Mucosa of descending colon (tissue), 3 donors: Measurements from ENCODE around the gene PHLPP1. TPM values are rescaled to one million over a fixed set of nuclear protein-coding genes. Genes with fewer than 3 reads are reported as not detected.
A peak's percentile ranks its signal among the peaks of the same experiment; 100 is the strongest.

Experiments used
- ATAC-seq: fragments of 200-7000 bp; cut with Tn5 transposase; one replicate; pipeline ENCODE4 v1.9.1; 2020; ENCODE audit warnings: mild to moderate bottlenecking, moderate library complexity
- DNase-seq, 3 donors: peaks; one replicate each; pipeline ENCODE4 v3.0.0-alpha.2; 2020
- H3K36me3 ChIP-seq: fragments of 200-600 bp; one replicate; pipeline ENCODE4 v1.8.0; 2021; ENCODE audit warnings: low read depth, mild to moderate bottlenecking
- H3K4me1 ChIP-seq: fragments of 200-600 bp; one replicate; pipeline ENCODE4 v1.8.0; 2021; ENCODE audit warnings: low read depth, mild to moderate bottlenecking
- H3K4me3 ChIP-seq: fragments of 200-600 bp; one replicate; pipeline ENCODE4 v1.8.0; 2021; ENCODE audit warnings: mild to moderate bottlenecking
- H3K9me3 ChIP-seq: fragments of 200-600 bp; one replicate; pipeline ENCODE4 v1.8.0; 2021; ENCODE audit warnings: mild to moderate bottlenecking
- CTCF ChIP-seq: fragments of 200-600 bp; IDR thresholded peaks from one replicate; pipeline ENCODE4 v1.8.0; 2022; ENCODE audit warnings: antibody characterized with exemption, mild to moderate bottlenecking
- intact Hi-C, 2 donors: fragments of 100-400 bp; cut with DNase I in 1 of 2; cut with micrococcal nuclease in 1 of 2; formaldehyde crosslinking; loops; one replicate each; pipeline versions ENCODE4 v1.11.0 to v1.11.1; 2022; cut with DNase I, micrococcal nuclease
- long read RNA-seq, 2 donors: library from polyadenylated mRNA; unstranded; transcript quantifications; one replicate each; pipeline ENCODE4 v2.0.0, GENCODE V29; 2019 to 2021
- total RNA-seq, 3 donors: library from RNA; stranded (reverse); fragmentation: NEBNext Ultra II Directional in 2 of 3; extraction: Animal tissue kit (Norgen Biotek cat#: 25700) in 2 of 3; gene quantifications; one replicate each; pipeline versions ENCODE4 v1.2.1 to v1.2.4, GENCODE V29; 2021 to 2023
- donor health status: DM: no; HTN: no; CAD: no; lungs with moderate emphysema.
- donor health status: DM: no; HTN: no; CAD: no.
- donor health status: DM: no; HTN: yes; CAD: no.

Gene PHLPP1
- 10 to 100 TPM; 17.9 to 28.9 (median 19.7) TPM for total RNA-seq
- long read RNA-seq, donor 1, full-length matches to known transcripts: 3 of 15 reads
- long read RNA-seq, donor 1, partial matches to known transcripts: 9 of 15 reads
- long read RNA-seq, donor 1, other reads (novel, unspliced or antisense): 3 of 15 reads
- long read RNA-seq, donor 2, partial matches to known transcripts: 0 of 2 reads
- long read RNA-seq, donor 2, other reads (novel, unspliced or antisense): 2 of 2 reads

- peaks cover 21% of the 10 kb centered on the region for H3K4me1 ChIP-seq
- intact Hi-C loops: loop anchor here in 1 of 2 donors (10.0 kb wide), 1 partner anchor 259 kb away; no protein-coding TSS in a partner anchor
- DNase-seq: no peak
- TF ChIP-seq CTCF: no peak
- H3K9me3 ChIP-seq: no peaks in the 10 kb centered on the region
- H3K4me3 ChIP-seq: peak within 1 kb of the TSS; percentile 57
- H3K36me3 ChIP-seq: peaks cover 4% of the 10 kb centered on the region
- ATAC-seq: no peak
Observed at GRCh38 chr18:62715436-62715758, at the start of gene PHLPP1. PHLPP1 (plus strand) TSS chr18:62715541; CDS start chr18:62715684, 143 bp downstream.

GRCh38 chr18:62669225-62669624 lies 46.1 kb upstream of the PHLPP1 start:
- DNase-seq (no peak), ATAC-seq (no peak)
- no peaks in the 10 kb centered on the region for H3K4me1 ChIP-seq
- no peak overlapping the region for H3K4me3 ChIP-seq
- H3K9me3 ChIP-seq: no peaks in the 10 kb centered on the region
- H3K36me3 ChIP-seq: no peaks in the 10 kb centered on the region
- no peak for TF ChIP-seq CTCF
- intact Hi-C loops: no loop called here

- no peak for ATAC-seq
- no peak for TF ChIP-seq CTCF
- Histone ChIP-seq H3K36me3 (no peaks in the 10 kb centered on the region), H3K4me3 (no peak overlapping the region), H3K9me3 (no peaks in the 10 kb centered on the region), H3K4me1 (no peaks in the 10 kb centered on the region)
- intact Hi-C loops: no loop called here
- no peak for DNase-seq
Observed at GRCh38 chr18:62670573-62670972, 44.8 kb upstream of the PHLPP1 start.

GRCh38 chr18:62672600-62672999 lies 42.7 kb upstream of the PHLPP1 start:
- intact Hi-C loops: no loop called here
- TF ChIP-seq CTCF: no peak
- Histone ChIP-seq H3K9me3 (no peaks in the 10 kb centered on the region), H3K4me1 (no peaks in the 10 kb centered on the region), H3K36me3 (no peaks in the 10 kb centered on the region), H3K4me3 (no peak overlapping the region)
- DNase-seq: no peak
- no peak for ATAC-seq

GRCh38 chr18:62678847-62679485 lies 36.4 kb upstream of the PHLPP1 start:
- Histone ChIP-seq H3K4me1 (no peaks in the 10 kb centered on the region), H3K36me3 (no peaks in the 10 kb centered on the region), H3K9me3 (no peaks in the 10 kb centered on the region), H3K4me3 (no peak overlapping the region)
- no peak for ATAC-seq
- no peak for TF ChIP-seq CTCF
- intact Hi-C loops: no loop called here
- DNase-seq: no peak
